OCI-LY3 (cell line): ENCODE measurements around the gene CFAP99.

Source experiments
- CTCF ChIP-seq: fragments of 200-600, 300-600 bp; sonication (generic); IDR thresholded peaks from 2 replicates; pipeline ENCODE4 v1.5.1; 2014; ENCODE audit warnings: antibody characterized with exemption, low read length, low read depth
- EZH2phosphoT487 ChIP-seq: fragments of 200-600 bp; shearing (Covaris generic); IDR thresholded peaks from 2 replicates; pipeline ENCODE4 v1.6.1; 2018; ENCODE audit warnings: antibody characterized with exemption, mixed run types, low read depth

DNA sequence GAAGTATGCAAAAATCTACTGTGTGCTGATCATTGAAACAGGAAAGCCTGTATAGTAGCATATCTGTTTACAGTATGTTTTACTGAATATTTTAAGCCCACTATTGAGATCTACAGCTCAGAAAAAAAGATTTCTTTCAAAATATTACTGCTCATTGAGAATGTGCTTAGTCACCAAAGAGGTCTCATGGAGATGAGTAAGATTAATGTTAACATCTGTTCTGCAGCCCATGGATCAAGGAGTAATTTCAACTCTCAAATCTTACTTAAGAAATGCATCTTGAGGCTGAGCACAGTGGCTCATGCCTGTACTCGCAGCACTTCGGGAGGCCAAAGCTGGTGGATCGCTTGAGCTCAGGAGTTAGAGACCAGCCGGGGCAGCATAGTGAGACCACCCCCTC, 53.4 kb downstream of the CFAP99 start:
- TF ChIP-seq CTCF, result no peak
- no peak for TF ChIP-seq EZH2phosphoT487
